HG03457 (cell line): Measurements from ENCODE around the gene RNF111.
"Not testable (repeated sequence)": the region's sequence is repeated elsewhere in the genome, so short reads cannot be mapped to it uniquely, and the experiment has no call there.

Experiments
- ATAC-seq: cut with Tn5 transposase; IDR thresholded peaks from one replicate; pipeline ENCODE4 v1.9.1; 2021; ENCODE audit warnings: moderate number of reproducible peaks; ENCODE audit not compliant: unreplicated experiment

The RNF111 gene

DNA sequence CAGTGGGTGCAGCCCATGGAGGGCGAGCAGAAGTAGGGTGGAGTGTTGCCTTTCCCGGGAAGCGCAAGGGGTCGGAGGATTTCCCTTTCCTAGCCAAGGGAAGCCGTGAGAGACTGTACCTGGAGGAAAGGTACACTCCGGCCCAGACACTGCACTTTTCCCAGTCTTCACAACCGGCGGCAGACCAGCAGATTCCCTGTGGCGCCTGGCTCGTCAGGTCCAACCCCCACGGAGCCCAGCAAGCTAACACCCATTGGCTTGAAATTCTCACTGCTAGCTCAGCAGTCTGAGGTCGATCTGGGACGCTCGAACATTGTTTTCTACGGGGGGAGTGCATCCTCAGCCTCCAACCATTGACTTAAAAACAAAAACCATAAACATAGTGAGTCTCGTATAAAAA, 144.0 kb downstream of the RNF111 start:
- no peak for ATAC-seq

DNA sequence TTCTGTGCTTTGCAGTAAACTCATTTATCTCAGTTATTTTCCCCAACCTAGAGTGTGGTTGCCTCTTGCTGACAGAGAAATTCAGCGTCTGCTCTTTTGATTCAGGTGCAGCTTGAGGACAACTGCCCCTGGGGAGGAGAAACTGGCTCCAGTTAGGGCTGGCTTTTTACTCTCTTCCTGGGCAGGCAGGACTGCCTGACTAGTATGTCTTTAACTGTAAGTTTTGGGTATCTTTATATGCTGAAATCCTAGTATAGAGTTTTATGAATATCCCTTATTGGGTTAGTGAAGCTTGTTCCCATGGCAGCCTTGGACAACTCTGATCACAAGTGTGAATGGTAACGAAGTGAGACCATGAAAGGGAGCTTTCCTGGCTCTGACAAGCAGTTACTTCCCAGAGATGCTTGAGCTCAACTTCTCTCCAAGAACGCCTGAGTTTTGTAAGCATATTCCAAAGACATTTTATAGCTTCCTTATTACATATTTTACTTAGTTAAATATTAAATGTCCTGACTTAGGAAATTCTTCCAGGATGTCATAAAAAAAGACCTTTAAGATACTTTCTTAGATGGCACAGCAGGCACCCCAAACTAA, 144.6 kb downstream of the RNF111 start:
- ATAC-seq = no peak

DNA sequence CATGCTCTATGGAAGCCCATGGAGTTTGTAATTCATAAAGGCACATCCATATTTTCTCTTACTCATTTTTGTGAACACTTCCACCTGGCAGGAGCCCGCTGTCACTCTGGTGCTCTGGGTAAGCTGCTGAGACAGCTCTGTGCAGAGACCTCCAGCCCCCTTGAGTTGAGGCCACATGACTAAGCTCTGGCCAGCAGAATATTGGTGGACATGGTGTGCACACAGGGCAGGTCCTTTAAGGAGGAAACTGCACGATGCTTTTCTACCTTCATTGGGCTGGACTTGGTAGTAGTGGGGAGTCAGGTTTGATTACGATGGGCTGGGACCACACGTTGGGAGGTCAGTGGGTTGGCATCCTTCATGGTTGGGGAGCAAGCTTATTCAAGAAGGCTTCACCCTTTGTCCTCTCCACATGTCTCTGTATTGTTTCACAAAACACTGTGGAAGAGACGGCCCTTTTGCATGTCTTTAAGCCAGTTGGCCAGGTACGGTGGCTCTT, 146.5 kb downstream of the RNF111 start:
- ATAC-seq = no peak

DNA sequence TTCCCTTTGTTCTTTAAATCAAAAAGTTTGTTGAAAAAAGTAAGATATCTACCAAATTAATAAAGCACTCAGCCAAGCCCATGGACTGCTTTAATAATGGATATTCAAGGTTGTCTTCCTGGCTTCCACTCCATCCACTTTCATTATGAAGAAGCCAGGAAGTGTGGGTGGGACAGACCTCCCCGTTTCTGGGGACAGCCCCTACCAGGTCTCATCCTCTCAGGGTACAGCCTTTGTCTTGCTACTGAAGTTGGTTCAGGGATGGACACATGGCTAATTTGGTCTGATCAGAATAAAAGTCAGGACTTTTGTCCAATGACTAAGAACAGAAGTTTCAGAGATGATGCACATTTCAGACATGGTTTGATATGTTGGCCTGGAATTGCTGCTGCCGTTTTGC, 150.1 kb downstream of the RNF111 start:
- no peak for ATAC-seq

DNA sequence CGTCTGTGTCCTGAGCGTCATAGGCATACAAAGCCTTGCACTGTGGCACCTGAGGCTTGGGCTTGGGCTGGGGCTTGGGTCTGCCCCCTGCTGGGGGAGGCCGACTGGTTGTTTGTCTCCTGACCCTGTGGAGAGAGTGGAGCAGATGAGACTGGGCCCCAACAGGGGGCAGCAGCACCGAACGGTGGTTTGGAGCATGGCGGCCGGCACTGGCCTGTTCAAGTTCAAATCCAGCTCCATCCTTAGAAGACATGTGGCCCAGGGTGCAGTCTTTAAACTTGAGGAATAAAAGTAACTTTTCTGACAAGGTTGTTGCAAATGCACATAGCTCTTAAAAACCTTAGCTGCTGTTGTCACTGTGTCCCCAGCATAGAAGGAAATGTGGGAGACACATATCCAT, 150.8 kb downstream of the RNF111 start:
- no peak for ATAC-seq

DNA sequence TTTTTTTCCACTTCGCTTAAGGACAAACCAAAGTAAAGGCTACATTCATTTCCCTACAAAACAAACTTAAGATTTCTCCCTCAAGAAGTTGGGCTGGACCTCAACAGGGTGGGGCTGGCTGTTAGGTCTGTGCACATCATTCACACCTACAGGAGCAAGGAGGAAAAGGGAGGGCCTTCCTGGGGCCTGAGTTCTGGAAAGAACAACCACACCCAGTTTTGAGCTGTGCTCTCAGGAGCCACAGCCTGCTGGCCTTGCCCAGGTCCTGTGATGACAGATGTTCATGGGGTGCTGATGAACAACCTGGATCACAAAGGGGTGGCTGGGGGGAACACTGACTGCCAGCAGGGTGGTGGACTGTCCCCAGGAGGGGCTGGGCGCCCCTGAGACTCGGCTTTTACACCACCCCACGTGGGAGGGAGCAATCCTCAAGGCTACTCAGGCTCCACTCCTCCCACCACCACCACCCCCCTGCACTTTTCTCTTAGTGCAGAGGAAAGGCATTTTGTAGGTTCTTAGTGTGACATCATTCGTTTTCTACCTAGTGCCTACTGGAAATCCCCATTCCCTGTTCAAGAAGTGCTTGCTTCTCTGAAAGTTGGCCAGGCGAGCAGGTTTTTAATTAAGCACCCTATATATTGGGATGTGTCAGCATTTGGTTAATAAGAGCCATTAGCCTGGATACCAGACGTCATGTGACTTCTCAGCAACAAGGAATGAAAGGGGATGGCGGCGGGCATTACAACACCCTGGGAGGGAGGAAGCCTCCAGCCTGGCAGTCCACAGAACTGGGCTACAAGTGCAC, 153.2 kb downstream of the RNF111 start:
- no peak for ATAC-seq

DNA sequence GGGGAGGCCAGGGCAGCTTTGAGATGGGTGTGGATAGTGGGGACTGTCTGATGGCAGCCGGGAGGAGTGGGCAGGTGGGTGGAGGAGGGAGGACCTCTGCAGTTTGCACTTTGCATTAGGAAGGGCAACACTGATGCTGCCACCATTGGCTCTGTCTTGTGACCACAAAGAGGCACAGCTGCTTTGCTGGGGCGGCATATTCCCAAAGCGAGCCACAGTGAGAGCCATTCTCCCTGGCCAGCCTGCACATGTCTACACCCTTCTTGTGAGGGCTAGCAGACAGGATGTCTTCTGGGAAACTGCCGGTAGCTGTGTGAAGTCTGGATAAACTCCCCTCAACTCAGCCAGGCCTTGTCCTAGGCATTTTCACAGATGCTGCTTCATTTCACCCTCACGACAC, 155.8 kb downstream of the RNF111 start:
- ATAC-seq = no peak

DNA sequence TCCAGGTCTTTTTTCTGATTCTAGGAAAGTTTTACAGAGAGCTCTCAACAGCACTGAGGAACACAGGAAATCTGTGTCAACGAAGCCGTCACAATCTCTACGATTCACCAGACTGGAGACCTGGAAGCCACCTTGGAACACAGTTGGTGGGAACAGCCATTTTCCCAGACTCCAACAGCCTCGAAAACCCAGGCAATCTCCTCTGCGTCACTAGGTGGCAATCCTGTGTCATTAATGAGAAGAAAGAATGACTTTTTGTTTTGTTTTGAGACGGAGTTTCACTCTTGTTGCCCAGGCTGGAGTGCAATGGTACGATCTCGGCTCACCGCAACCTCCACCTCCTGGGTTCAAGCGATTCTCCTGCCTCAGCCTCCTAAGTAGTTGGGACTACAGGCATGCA, 157.1 kb downstream of the RNF111 start:
- not testable (repeated sequence) for ATAC-seq
